Iris pigment epithelial cell (primary cell): Measurements from ENCODE around the gene CSMD2.

Experiments
- DNase-seq: peaks from one replicate; pipeline ENCODE4 v3.0.0-alpha.2; 2011; ENCODE audit warnings: low read depth

Gene CSMD2

DNA sequence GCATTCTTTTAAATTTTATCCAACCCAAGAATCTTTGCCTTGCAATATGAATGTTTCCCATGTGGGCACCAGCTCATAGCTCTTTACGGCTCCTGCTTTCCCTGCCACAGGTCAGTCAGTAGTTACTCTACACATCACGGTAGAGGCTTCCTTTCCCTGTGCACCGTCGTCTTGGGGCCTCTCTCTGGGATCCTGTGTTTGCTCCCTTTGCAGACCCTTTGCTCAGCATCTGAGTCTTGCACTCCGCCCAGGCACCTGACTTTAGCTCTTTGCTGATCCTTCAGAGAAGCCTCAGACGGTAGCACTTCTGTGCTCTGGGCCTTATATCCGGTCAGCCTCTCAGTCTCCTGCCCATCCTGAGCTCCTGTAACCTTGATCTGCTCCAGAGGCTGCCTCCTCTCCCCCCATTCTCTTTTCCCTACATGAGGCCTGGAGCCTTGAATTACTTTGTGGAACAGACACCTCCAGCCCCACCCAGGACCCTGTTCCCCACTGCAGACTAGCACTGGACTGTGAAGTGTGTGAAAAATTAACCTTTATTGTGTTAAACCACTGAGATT lies 484.7 kb downstream of the CSMD2 start:
- no peak for DNase-seq

DNA sequence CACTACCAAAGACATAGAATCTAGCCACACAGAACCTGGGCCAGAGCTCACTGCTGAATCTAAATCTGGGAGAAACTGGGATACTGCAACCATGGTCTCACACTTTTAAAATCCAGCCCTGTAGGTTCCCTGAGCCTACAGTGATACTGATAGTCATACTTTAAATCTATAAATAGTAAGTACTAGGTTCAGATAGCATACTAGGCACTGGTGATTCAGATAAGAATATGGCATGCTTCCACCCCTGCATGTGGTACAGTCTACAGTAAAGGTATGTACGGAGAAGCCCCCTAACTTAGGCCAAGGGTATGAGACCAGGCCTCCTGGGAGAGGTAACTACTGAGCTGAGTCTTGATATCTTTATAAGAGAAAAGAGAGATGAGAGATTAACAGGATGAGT lies 494.5 kb downstream of the CSMD2 start:
- DNase-seq: no peak

GRCh38 chr1:33668695-33669094 lies 496.3 kb downstream of the CSMD2 start:
- no peak for DNase-seq

DNA sequence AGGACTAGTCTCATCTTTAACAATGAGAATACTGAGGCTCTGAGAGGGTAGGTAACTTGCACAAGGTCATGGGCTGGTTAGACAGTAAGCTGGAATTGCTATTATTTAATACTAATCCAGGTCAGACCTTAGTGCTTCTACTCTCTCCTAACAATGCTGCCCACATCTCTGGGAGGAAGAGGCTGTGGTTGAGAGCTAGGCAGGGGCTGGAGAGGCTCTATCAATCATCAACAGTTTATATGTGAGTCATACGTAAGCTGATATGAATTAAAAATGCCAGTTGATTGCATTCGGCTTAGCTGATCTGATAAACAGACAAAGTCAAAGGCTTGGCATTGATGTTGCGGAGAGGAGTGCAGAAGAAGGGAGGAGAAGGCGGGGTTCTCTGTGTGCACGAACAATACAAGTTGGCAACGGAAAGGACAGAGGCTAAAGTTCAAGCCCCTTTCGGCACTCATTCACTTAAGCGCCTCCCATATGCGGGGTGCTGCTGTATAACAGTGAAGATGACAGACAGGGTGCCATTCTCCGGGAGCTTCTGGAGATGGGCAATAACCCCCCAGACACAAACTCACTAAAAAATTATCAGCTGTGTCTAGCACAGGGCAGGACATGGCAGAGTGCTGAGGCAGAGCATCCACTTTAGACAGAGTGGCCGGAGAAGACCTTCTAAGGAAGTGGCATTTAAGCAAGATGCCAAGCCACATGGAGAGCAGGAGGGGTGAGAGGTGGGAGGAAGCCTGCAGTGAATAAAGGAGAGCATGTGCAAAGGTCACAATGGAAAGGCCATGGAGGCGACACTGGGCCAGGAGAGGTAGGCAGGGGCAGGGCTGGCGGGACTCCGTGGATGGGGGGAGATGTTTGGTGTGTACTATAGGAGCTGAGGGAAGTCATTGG lies 497.4 kb downstream of the CSMD2 start:
- DNase-seq: no peak

DNA sequence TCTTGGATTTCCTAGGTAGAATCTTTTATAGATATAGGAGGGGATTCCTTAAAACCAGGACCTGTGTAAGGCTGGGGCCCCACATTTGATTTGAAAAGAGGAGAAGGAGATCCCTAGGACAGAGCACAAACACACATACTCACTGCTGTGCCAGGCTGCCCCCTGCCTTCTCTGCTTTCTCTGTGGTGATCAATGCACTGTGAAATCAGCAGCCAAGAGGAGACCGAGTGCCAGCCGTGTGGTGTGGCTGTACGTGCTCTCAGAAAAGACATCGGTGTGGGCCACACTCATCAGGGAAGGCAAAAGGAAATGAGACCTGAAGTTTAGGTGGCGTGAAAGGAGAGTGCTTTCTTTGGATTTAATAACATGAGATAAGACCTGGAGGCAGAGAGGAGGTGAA lies 498.4 kb downstream of the CSMD2 start:
- no peak for DNase-seq

- DNase-seq: no peak
Observed at GRCh38 chr1:33661811-33662454, 503.1 kb downstream of the CSMD2 start.

DNA sequence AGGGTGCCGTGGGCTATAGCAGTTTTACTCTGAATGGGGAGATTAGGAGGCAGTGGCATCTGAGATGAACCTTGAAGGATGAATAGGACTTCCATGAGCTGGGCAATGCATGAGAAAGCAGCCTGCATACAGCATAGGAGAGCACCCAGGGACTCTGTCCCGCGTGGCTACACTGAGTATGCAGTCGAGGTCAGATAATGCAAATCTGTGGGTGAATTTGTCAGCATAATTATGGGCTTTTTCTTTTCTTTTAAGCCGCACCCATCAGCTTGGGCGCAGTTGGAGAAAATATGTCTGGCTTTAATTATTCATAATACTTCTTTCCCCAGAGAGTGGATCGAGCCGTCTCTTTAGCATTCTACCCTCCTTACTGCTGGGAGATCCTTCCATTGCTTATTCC lies 504.1 kb downstream of the CSMD2 start:
- no peak for DNase-seq

DNA sequence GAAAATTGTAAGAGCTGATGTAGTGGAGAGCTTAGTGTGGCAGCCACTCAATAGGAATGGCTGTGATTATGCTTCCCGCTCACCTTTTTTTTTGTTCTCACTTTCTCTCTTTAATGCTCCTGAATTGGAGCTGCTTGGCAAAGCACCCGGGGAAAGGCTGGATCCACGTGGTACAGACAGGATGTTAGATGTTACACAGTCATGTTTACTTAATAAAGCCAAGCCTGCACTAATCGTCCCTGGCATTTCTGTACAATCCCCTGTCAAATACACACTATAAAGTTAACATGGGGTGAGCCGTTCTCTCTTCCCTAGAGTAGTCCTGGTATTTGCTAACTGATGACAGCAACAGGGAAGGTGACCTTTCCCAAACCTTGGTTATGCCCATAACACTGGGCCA lies 504.8 kb downstream of the CSMD2 start:
- no peak for DNase-seq

DNA sequence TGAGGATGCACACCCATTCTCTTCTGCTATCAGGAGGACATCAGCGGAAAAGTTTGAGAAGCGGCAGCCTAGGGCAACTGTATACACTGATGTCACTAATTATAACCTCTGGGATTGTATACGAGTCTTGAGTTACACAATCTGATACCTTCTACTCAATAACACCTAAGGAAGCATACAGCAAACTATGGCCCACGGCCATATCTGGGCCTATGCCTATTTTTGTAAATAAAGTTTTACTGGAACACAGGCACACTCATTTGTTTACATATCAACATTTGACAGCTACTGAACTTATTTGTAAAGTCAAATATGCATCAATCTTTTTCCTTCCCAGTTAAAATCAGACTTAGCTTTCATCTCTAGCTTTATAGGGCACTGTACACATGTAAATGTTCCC lies 505.4 kb downstream of the CSMD2 start:
- DNase-seq: no peak

DNA sequence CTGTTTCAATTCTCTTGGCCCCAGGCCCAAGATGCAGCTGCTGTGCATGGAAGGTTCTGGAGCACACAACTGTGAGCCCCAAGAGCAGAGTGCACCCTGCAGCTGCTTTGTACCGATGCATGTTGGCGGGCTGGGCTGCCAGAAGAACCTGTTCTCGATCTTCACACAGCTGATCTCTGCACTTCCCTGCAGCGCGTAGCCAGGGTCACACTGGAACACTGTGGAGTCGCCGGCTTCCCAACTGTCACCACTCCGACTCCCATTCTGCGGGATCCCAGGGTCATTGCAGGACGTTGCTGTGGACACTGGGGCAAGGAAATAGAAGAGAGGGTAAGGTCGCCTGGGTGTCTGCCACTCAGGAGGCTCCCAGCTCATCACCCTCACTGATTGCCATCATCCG lies 507.2 kb downstream of the CSMD2 start:
- DNase-seq: no peak

DNA sequence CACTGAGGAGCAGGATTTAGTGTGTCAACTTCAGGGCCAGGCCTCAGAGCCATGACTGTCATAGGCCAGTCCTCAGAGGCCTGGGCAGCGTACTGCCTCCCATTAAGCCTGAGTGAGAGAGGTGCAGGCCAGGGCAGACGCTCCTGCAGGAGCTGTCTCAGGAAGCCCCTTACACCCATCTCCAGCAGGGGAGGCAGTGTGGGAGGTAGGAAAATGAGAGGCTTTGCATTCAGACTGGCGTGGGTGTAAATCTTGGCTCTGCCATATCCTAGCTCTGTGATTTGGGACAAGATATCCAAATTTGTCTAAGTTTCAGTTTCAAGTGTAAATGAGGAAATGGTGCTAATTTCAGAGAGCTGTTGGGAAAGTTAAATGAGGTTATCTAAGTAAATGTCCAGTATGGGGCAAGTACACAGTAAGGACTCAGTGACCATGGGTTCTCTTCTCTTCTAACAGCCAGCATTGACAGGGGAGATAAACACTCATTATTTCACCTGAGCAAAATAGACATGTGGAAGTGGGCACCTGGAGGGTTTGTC lies 508.5 kb downstream of the CSMD2 start:
- DNase-seq: no peak

GRCh38 chr1:33655496-33655895 lies 509.5 kb downstream of the CSMD2 start:
- no peak for DNase-seq

DNA sequence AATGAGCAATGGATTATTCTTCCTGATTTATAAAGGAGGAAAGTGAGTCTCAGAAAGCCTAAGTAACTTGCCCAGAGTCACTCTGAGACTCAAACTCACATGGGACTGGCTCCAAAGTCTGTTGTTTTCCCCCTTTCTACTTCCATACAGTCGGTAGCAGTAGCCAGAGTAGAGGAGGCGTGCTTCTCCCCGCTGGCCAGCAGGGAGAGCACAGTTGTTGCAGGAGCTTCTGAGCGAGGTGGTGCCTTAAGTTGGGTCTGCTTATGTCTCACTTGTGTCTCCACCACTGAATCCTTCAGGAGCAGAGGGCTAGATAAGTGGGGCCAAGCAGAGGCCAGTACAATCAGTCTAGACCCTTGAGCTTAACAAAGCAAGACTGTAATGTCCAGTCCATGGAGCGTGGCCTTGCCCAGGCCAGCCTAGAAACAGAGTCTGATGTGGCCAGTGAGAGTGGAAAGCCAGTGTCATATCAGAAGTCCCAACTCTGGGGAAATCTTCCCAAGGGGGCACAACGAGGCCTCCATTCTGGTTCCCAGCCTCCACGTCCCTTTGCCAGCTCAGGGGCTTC lies 510.7 kb downstream of the CSMD2 start:
- peak; percentile 16 for DNase-seq

DNA sequence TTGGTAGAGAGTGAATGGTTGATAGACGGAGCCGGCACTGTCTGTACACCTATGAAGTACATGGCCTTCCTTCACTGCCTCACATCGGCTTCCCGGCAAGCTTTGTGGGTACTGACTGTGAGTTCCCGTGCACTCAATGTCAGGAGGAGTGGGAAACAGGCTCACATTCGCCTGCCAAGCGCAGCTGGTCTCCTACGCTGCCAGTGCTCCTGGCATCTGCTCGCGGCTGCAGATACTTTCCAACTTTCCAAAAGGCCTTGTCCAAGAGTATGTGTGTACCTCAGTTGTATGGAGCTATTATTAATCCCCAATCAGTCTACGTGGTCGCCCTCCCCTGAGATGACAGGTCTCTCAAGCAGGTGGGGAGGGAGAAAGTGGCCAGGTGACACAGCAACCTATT lies 511.8 kb downstream of the CSMD2 start:
- no peak for DNase-seq

DNA sequence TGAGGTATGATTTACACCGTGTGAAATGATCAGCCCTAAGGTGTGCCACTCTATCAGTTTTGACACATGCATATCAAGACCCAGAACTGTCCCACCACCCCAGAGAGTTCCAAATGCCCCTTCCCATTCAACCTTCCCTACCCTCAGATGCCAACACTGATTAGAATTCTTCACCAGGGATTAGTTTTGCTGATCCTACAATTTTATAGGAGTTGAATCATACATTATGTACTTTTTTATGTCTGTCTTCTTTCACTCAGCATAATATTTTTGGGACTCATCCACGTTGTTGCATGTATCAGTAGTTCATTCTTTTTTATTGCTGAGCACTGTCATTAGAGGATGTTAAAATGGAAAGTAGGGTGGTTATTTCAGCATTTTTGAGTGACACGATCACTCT lies 514.3 kb downstream of the CSMD2 start:
- no peak for DNase-seq

- no peak for DNase-seq
Observed at GRCh38 chr1:33649759-33650158, 515.3 kb downstream of the CSMD2 start.

GRCh38 chr1:33643216-33643615 lies 521.8 kb downstream of the CSMD2 start:
- DNase-seq: no peak

GRCh38 chr1:33641104-33641830 lies 523.8 kb downstream of the CSMD2 start:
- peak; percentile 34 for DNase-seq

GRCh38 chr1:33640114-33640660 lies 524.8 kb downstream of the CSMD2 start:
- no peak for DNase-seq

GRCh38 chr1:33637846-33638440 lies 527.1 kb downstream of the CSMD2 start:
- DNase-seq: no peak

GRCh38 chr1:33636209-33636608 lies 528.8 kb downstream of the CSMD2 start:
- DNase-seq: no peak
